GDM1 (cell line): ENCODE results near the gene PPP1CA.

Experiments
- DNase-seq: peaks from one replicate; lab custom pipeline; 2025; lab: John Stamatoyannopoulos, UW

The PPP1CA gene

GRCh38 chr11:67382276-67383136, 19.2 kb downstream of the PPP1CA start:
- DNase-seq = peak; percentile 77

DNA sequence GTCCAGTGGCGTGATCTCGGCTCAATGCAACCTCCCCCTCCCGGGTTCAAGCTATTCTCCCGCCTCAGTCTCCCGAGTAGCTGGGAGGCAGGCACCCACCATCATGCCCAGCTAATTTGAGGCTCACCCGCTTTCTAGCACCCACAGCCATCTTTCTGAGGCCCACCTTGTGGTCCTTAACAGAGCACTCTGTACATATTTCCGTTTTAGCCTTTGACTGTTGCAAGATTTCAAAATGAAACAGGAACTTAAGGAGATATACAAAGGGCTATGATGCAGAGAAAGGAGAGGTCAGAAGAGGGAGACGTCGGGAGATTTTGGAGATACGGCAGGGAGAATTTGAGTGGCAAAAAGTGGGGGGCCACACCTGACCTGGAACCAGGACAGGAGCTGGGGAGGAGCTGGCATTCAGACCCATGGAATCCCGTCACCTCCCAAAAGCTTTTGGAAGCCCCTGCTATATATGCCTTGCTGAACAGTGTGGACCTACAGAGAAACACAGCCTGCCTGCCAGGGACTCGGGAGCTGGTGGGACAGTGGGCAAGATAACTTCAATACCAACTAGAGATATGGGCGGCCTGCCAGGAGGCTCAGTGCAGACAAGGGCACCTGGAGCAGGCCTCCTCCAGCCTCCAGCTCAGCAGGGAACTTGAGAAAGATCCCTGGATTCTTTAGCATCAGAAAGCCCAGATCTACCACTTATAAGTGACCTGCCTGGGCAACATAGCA, 20.2 kb downstream of the PPP1CA start:
- no peak for DNase-seq

DNA sequence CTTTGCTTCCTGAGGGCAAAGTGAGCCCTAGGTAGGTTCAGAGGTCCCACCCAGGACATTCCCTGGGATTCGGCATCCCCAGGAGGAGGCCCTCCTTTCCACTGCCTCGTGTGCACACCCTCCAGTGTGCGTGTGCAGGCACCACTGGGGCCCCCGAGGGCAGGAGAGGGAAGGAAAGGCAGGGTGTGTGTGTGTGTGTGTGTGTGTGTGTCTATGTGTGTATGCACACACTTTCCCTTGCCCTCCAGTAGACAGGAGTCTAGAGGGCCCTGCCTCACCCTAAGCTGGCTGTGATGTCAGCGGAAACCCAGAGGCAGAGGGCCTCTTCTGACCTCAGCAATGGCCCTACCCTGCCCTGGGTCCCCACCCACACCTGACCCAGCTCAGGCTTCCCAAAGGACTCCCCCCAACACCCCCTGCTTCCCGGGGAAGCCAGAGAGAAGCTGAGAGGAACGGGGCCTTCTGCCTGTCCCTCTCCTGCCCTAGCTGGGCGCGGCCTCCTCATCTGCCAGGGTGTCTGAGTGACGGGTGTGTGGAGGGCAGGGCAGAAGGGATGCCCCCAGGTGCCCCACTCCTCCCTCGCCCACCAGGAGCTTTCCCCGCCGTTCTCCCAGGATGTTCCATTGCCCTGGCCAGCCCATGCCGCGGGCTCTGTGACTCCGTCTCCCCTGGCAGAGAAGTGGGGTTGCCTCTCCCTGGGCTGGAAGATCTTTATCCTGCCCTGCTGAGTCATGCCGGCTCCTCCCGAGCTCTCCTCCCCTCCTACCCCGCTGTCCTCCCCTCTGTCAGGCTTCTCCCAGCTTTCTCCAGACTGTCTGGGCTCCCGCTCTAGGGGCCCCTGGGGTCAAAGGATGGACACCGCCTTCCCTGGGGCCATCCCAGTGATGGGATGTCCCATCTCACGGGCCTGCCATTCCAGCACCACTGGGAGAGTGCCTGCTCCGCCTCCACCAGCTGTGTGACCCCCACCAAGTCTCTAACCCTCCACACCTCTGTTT, 22.3 kb downstream of the PPP1CA start:
- DNase-seq = no peak

GRCh38 chr11:67378544-67378943, 23.1 kb downstream of the PPP1CA start:
- no peak for DNase-seq

DNA sequence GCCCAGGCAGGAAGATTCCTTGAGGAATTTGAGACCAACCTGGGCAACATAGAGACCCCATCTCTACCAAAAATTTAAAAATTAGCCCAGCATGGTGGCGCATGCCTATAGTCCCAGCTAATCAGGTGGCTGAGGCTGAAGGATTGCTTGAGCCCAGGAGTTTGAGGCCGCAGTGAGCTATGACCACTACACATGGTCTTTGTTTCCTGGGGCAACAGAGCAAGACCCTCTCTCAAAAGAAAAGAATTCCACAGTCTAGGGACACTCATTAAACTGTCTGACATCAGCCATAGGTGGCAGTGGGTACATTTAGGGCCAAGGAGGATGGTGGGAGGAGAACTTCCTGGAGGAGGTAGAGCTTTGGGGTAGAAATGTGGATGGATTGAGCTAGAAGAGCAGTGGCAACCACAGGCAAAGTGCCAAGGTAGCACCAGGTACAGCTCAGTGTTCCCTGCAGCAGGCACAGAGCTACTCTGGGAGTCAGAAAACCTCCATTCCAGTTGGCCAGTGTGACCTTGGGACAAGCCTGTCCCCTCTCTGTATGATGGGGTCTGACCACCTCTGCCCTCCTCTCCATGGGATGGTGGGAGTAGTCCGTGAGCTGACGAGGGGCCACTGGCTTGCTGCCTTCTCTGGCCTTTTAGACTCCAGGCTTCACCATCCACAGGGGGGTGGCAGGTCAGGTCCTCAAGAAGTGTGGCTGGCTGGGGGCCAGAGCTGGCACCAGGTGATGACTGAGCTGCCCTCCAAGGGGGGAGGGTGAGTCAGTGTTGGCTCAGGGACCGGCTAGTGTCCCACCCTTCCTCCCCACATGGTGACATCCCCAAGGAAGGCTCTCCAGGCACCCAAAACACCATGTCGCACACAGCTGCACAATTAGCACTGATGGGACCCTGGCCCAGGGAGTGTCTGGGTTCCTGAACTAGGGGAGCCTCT, 24.5 kb downstream of the PPP1CA start:
- no peak for DNase-seq

GRCh38 chr11:67376063-67376820, 25.4 kb downstream of the PPP1CA start:
- DNase-seq = no peak

- DNase-seq = no peak
Measured at GRCh38 chr11:67375320-67376055, 26.2 kb downstream of the PPP1CA start.

- DNase-seq = no peak
Measured at GRCh38 chr11:67374571-67375281, 26.9 kb downstream of the PPP1CA start.

DNA sequence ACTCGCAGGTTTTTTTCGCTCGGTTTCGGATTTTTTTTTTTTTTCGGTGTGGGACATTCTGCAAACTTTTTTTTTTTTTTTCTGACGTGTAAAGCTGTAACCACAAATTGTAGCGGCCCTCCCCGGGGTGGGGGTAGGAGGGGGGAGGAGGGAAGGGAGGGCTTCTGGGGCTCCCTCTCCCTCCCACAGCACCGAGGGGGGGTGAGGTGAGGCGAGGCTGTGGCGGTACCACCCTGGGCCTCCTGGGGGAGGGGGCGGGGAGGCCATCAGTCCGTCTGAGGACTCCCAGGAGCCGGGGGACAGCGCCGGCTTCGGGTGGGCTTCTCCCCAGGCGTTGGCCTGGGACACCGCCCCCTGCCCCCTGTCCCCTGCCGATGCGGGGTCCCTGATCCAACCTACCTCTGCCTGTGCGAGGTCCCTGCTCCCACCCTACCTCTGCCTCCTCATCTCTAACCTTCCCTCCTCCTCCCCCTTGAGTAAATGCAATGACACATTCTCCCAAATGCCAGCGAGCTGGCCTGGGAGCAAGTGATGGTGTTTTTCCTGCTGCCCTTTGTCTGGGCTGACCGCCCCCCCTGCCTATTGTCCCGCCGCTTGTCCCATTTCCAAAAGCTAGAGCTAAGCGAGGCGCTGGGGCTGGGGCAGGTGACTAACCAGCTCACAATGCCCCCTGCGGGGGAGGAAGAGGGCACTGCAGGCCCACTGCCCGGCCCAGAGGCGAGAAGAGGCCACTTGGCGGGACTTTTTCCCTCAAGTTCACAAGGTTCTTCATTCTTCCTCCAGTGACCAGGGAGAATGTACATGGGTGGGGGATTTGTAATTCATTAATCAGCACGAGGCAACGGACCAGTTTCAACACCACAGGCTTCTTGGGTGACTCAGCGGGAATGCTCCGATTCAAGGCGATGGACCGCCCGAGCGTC, 27.7 kb downstream of the PPP1CA start:
- no peak for DNase-seq

GRCh38 chr11:67372993-67373647, 28.5 kb downstream of the PPP1CA start, which contains the start of gene CLCF1:
Gene CLCF1 (minus strand): TSS chr11:67373598. CDS start chr11:67373539, 59 bp downstream.
- DNase-seq = peak; percentile 48

GRCh38 chr11:67372321-67372992, 29.2 kb downstream of the PPP1CA start:
- DNase-seq = no peak

GRCh38 chr11:67371911-67372320, 29.7 kb downstream of the PPP1CA start:
- DNase-seq = no peak

GRCh38 chr11:67371189-67371910, 30.3 kb downstream of the PPP1CA start:
- no peak for DNase-seq

DNA sequence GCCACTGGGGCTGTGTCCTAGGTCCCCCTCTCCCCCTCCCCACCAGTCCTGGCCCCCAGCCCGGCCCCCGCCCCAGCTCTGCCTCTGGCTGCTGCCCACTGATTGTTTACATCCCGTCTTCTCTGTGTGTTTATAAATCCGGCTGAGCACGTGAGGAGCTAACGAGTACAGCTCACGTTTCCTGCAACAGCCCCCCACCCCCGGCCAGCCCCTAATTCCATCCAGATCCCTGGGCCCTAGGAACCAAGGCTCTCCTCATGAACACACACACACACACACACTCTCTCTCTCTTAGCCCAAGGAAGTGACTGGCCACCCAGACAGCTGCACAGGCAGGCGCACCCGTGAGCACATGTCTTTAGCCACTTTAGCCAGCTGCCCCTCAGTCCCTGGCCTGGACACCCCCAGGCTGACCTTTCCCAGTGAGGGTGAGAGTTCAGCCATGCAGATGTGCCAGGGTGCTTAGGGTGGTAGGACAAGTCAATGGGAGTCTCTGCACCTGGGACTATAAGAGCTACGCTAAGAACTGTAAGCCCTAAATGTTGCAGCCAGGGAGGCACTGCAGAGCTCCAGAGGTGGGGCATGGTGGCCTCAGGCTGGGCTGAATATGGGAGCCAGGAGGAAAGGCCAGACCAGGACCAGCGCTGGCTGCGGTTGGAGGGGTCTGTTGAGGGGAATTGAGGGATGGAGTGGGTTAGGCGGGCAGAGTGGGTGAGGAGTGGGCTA, 31.1 kb downstream of the PPP1CA start:
- no peak for DNase-seq

GRCh38 chr11:67369801-67370284, 31.8 kb downstream of the PPP1CA start:
- no peak for DNase-seq
